Right cardiac atrium (tissue), 5 donors: ENCODE measurements around the gene ARPP21. TPM values are rescaled to one million over a fixed set of nuclear protein-coding genes. Genes with fewer than 3 reads are reported as not detected.
"Not testable (repeated sequence)": the region's sequence is repeated elsewhere in the genome, so short reads cannot be mapped to it uniquely, and the experiment has no call there.

Experiments used
- ATAC-seq, 2 donors: fragments of 200-7000 bp; cut with Tn5 transposase; one replicate each; pipeline versions ENCODE4 v1.8.0 to v1.9.1; 2020; ENCODE audit warnings: moderate library complexity in 2 of 2, mild to moderate bottlenecking in 1 of 2
- DNase-seq, 3 donors: peaks; one replicate each; pipeline ENCODE4 v3.0.0-alpha.2; 2020
- H3K27ac ChIP-seq: one replicate; pipeline ENCODE4 v1.5.1; 2013; ENCODE audit warnings: mild to moderate bottlenecking, low read length, control low read depth, moderate library complexity
- H3K27me3 ChIP-seq: one replicate; pipeline ENCODE4 v1.6.1; 2013; ENCODE audit not compliant: control insufficient read depth, insufficient read depth
- H3K4me1 ChIP-seq: one replicate; pipeline ENCODE4 v1.6.1; 2013; ENCODE audit warnings: low read length; ENCODE audit not compliant: control insufficient read depth, insufficient read depth
- H3K4me3 ChIP-seq: one replicate; pipeline ENCODE4 v1.5.1; 2013; ENCODE audit warnings: low read length, control low read depth
- H3K9me3 ChIP-seq: one replicate; pipeline ENCODE4 v1.6.1; 2013; ENCODE audit warnings: low read length; ENCODE audit not compliant: control insufficient read depth
- WGBS: extraction: QIAGEN DNeasy Blood & Tissue Kit; methylation state at CpG from one replicate; pipeline ENCODE4 v1.1.7; 2013; 5-methylcytosine and 5-hydroxymethylcytosine counted together
- intact Hi-C, 4 donors: fragments of 100-400 bp; cut with DNase I; formaldehyde crosslinking; loops; one replicate each; pipeline versions ENCODE4 v1.11.0 to v1.14.0; 2022 to 2023
- polyA plus RNA-seq: library from polyadenylated mRNA; stranded (reverse); fragments of 200-250 nt; gene quantifications from one replicate; pipeline ENCODE4 v1.2.3, GENCODE V29; 2013
- total RNA-seq, 4 donors: library from RNA; stranded (reverse); fragmentation: NEBNext Ultra II Directional; extraction: Animal tissue kit (Norgen Biotek cat#: 25700); gene quantifications; one replicate each; pipeline ENCODE4 v1.2.1, GENCODE V29; 2021
- donor health status: healthy with polysubstance abuse.
- donor health status: DM: no; HTN: yes; CAD: no.
- donor health status: DM: no; HTN: no; CAD: no.
- donor health status: DM: no; HTN: yes; CAD: no; lungs with severe emphysema.
- donor health status: DM: yes; HTN: yes; CAD: no.

The ARPP21 gene
- total and polyA plus RNA-seq, 5 donors = 0.11 to 0.35 (median 0.28) TPM; not detected in 1

DNA sequence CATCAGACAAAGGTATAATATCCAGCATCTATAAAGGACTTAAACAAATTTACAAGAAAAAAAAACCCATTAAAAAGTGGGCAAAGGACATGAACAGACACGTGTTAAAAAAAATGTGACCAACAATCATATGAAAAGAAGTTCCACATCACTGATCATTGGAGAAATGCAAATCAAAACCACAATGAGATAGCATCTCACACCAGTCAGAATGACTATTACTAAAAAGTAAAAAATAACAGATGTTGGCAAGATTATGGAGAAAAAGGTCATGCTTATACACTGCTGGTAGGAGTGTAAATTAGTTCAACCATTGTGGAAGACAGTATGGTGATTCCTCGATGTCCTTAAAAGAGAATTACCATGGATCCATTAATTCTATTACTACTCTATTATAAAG is 19.1 kb upstream of the ARPP21 start:
- H3K27ac ChIP-seq, H3K27me3 ChIP-seq, H3K9me3 ChIP-seq, H3K4me3 ChIP-seq, DNase-seq, intact Hi-C loops, H3K4me1 ChIP-seq, ATAC-seq: not testable (repeated sequence)
- WGBS = 80% methylated on average over 2 of the region's 2 CpGs

DNA sequence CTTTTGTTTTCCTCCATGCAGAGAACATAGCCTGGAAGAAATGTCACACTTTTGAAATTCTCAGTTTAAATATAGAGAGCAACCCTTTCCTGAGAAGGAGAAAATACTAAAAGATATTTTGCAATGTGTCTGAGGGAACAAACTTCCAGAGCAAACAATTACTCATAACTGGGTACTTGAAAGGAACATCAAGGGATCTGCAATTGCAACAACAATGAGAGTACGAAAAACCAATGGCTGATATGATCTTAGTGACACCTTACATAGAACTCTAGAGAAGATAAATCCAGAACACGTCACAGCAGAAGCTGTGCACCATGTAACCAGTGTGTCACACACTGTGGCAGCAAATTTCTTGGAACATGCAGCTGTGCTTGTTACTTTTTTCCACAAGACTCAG is 14.6 kb upstream of the ARPP21 start:
- no peaks in the 10 kb centered on the region for H3K27me3 ChIP-seq
- no peak for DNase-seq
- H3K4me1 ChIP-seq = no peaks in the 10 kb centered on the region
- no peak for ATAC-seq
- H3K4me3 ChIP-seq = no peak overlapping the region
- no peaks in the 10 kb centered on the region for H3K9me3 ChIP-seq
- H3K27ac ChIP-seq = no peak overlapping the region
- 78% methylated on average over 2 of the region's 2 CpGs for WGBS
- intact Hi-C loops = no loop called here

DNA sequence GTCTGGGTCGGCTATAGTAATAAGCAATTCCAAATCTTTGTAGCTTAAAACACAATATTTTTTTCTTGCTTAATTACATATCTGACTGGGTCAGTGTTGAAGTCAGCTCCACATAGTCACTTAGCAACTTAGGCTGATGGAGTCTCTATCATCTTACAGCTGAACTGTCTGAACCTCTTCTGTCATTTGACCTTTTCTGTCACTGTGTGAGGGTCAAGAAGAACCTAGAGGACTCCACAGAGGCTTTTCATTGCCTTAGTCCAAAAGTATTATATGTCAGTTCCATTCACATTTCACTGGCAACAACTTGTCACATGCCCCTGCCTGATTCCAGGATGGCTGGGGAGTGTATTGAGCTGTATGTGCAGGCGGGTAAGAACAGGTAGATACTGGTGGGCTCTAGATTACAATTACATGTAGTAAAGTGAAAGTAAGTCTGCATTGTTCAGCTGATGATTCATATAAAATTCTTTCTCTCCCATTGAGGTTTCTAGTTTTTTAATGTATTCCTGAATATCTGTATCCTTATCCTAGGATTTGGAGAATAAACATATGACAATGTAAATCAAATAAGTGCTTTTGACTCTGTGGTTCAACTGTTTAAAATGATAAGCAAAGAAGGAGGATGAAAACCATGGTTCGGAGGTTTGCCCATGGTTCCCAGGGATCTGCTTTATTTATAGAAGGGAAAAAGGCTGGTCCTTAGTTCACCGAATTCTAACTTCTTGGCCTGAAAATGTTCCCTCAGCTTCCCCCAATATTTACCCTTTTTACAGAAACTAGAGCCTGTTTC is 5.8 kb upstream of the ARPP21 start:
- Histone ChIP-seq H3K9me3 (no peaks in the 10 kb centered on the region), H3K27ac (no peak overlapping the region), H3K4me3 (no peak overlapping the region), H3K4me1 (no peaks in the 10 kb centered on the region), H3K27me3 (no peaks in the 10 kb centered on the region)
- intact Hi-C loops = no loop called here
- DNase-seq = no peak
- no peak for ATAC-seq
- WGBS = 69% methylated on average over 4 of the region's 4 CpGs

DNA sequence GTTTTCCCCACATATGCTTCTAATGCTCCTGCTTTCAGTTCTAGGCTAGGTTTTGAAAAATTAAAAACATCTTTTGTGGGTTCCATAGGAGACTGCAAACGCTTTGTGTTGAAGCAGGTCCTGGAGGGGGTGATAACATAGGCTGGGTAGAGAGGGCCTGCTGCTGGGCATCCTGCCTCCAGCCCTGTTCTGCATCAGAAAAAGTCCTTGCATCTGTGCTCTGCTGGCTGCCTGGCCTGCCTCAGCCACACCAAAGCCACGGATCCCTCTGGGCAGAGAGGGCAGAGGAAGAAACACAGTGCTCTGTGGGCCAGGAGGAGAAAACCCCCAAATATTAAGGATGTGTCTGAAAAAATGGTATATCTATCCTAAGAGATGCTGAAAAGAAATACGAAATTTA is 3.9 kb upstream of the ARPP21 start:
- H3K9me3 ChIP-seq = no peaks in the 10 kb centered on the region
- H3K27ac ChIP-seq = no peak overlapping the region
- no peaks in the 10 kb centered on the region for H3K27me3 ChIP-seq
- DNase-seq (peak in 1 of 3 donors; percentile 5), ATAC-seq (no peak)
- intact Hi-C loops = no loop called here
- H3K4me1 ChIP-seq = no peaks in the 10 kb centered on the region
- WGBS = 77% methylated on average over 3 of the region's 3 CpGs
- no peak overlapping the region for H3K4me3 ChIP-seq

DNA sequence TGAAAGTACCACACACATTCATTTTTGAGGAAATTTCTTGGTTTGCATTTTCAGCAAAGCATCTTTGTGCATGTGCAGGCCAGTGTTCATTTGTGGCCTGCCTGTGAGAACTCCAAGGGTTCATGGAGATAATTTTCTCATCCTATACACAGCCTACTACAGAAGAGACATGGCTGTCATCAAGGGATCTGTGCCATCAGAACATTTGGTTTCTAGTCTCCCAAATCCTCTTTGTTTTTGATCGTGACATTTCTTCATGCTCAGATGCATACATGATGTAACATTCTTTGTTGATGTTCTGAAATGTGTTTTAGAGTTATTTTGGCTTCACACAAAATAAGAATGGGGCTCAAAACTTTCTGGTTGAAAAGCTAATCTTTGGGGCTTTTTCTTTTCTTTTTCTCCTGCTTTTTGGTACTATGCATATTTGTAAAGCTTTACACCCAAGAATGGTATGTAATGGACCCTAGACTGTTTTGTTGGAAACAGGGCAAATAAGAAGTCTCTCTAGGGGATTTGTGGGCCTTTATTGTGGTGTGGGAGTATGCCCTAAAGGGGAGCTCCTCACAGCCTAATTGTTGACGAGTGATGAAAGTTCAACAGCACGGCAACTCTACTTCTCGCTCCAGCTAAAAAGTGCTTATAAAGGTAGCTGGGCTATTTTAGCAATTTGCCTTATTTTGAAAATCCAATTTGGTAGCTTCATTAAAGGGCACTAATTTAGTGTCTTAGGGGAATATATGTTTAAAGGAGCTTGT is 3.2 kb upstream of the ARPP21 start:
- ATAC-seq (no peak), DNase-seq (no peak)
- H3K27me3 ChIP-seq = no peaks in the 10 kb centered on the region
- H3K9me3 ChIP-seq = no peaks in the 10 kb centered on the region
- intact Hi-C loops = no loop called here
- no peak overlapping the region for H3K4me3 ChIP-seq
- 85% methylated on average over 4 of the region's 4 CpGs for WGBS
- no peaks in the 10 kb centered on the region for H3K4me1 ChIP-seq
- H3K27ac ChIP-seq = no peak overlapping the region

DNA sequence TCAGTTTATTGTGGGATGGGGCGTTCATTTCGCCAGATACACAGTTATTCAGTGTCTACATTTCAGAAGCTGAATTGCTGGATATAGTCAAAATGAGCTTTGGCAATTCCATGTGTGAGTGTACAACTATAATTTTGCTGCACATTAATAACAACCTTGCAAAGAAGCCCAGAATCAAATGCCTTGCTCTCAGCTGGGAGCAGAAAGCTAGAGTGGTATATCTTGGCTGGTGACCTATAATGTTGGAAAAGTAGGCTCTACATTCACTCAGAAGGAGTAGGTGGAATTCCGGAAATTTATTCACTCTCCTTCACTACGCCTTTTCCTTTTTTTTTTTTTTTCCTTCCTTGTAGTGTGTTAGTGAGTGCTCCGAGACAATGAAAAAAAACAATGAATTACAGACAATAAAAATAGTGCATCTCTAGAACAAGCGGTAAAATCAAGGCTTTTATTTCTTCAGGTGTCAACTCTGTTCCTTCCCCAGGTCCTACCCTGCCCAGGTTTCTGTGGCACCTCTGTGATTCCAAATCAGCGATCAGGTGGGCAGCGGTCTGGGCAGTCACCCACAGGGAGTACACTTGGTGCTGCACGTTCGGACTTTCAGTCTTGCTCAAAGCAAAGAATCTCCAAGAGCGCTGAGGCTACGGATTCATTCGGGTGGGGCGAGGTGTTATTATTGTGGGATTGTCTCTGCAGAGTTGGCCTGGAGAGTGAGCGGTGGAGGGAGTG is 910 bp upstream of the ARPP21 start:
- H3K9me3 ChIP-seq = no peaks in the 10 kb centered on the region
- peak in 1 of 3 donors; percentile 24 for DNase-seq
- no peaks in the 10 kb centered on the region for H3K4me1 ChIP-seq
- ATAC-seq = no peak
- no peak overlapping the region for H3K27ac ChIP-seq
- H3K4me3 ChIP-seq = no peak overlapping the region
- H3K27me3 ChIP-seq = no peaks in the 10 kb centered on the region
- intact Hi-C loops = no loop called here
- WGBS = 83% methylated on average over 15 of the region's 15 CpGs

DNA sequence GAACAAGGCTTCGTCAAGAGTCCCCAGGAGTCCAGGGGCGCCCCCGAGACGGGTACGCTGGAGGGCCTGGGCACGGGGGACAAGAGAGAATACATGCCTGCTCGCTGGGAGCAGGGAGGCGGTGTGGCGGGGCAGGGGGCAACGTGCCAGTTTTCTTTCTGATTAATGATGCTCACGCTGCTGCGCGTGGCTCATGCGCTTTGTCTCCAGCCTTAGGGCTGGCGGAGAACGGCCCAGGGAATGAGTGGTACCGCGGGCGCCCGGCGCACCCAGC is 408 bp upstream of the ARPP21 start:
- no peak overlapping the region for H3K27ac ChIP-seq
- peak overlapping the region; percentile 23 for H3K4me3 ChIP-seq
- H3K27me3 ChIP-seq = no peaks in the 10 kb centered on the region
- H3K4me1 ChIP-seq = no peaks in the 10 kb centered on the region
- intact Hi-C loops = no loop called here
- DNase-seq (peak in 2 of 3 donors; percentile 10 to 21), ATAC-seq (peak in 1 of 2 donors; percentile 20)
- 30% methylated on average over 21 of the region's 21 CpGs for WGBS
- no peaks in the 10 kb centered on the region for H3K9me3 ChIP-seq

DNA sequence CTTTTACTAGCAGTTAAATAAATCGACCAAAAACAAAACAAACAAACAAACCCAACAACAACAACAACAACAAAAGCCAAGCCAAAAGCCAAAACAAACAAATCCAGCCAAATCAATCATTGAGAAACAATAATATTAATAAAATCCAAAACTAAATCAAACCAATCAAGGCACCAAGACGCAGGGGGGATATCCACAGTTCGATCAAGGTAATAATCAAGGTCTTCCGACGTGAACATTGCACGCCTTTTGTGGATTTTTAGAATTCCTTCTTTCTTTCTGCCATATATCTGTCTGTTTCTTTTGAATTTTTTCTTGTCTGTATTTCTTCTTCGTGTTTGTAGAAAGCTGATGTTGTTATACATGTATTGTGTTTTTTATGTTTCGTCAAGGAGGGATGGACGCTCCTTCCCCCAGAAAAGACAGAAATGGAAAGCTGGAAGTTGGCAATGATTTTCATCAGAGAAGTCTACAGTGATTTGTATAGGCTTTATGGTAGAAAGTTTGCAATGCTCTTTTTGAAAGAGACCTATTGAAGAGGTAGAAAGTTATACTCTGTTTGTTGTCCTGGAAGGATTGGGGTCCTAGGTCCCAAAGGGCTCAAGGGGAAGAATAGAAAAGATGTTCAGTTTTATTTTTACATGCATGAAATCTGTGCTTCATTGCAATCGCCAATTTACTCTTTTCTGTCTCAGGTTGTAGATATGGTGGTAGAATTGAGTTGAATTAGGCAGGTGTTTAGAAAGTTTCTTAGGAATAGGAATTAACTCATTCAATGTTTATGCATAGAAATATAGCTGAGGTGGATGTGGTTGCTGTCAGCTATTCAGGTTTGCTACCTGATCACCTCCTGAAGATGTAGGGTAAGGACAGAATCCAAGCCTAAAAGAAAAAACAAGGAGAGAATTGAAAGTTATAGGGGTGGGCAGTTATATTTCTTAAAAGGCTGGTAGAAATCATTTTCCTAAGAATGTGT is 1.2 kb downstream of the ARPP21 start:
- intact Hi-C loops = no loop called here
- Histone ChIP-seq H3K4me1 (no peaks in the 10 kb centered on the region), H3K4me3 (peak overlapping the region; percentile 23), H3K9me3 (no peaks in the 10 kb centered on the region), H3K27me3 (no peaks in the 10 kb centered on the region), H3K27ac (no peak overlapping the region)
- no peak for ATAC-seq
- no peak for DNase-seq
- 54% methylated on average over 10 of the region's 10 CpGs for WGBS

DNA sequence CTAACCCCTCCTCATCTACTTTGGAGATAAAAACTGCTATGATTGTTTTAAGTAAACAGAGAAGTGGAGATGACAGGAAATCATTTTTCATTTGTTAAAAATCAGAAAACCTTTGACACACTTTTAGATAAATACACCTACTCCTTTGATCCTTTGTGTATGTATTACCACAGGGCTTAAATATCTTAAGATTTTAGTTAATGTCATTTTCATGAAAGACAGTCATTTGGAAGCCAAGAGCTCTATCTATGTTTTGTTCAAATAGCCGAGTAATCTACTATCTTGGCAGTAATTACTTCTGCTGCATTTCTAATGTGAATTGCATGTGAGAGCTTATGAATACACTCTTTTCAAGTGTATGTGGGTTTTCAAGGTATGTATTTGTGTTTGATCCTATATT is 2.0 kb downstream of the ARPP21 start:
- Histone ChIP-seq H3K27me3 (no peaks in the 10 kb centered on the region), H3K9me3 (no peaks in the 10 kb centered on the region), H3K27ac (no peak overlapping the region), H3K4me1 (no peaks in the 10 kb centered on the region), H3K4me3 (no peak overlapping the region)
- ATAC-seq (no peak), DNase-seq (no peak)
- intact Hi-C loops = no loop called here
- 47% methylated on average over 1 of the region's 1 CpG for WGBS

DNA sequence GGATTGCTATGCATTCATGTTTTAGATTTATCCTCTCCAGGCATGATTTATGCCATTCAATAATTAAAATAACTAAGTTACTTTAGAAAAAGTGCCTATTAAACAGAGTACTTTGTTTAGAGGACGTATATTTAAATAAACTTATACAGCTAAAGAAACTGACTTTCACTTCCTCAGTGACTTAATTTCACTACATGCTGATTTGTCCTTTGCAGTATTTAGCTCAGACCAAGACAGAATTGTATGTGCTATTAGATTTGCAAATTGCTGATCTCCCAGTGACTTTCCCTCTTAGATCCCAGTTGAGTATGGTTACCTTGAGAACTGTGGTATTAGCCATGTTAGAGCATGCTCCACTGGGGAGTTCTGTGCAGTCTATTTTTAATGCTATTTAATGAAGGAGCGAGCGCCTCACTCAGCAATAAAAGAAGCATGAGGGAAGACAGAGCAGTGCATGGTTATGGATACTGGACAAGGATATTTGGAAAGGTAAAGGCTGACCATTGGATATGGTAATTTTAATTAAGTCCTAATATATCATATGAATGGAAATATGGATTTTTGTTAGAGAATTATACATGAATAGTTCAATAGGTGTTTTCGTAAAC is 2.7 kb downstream of the ARPP21 start:
- Histone ChIP-seq H3K4me1 (no peaks in the 10 kb centered on the region), H3K27me3 (no peaks in the 10 kb centered on the region), H3K4me3 (no peak overlapping the region), H3K9me3 (no peaks in the 10 kb centered on the region), H3K27ac (no peak overlapping the region)
- 86% methylated on average over 4 of the region's 4 CpGs for WGBS
- no peak for DNase-seq
- ATAC-seq = no peak
- intact Hi-C loops = no loop called here
